Common myeloid progenitor, CD34-positive (primary cell): ENCODE measurements around the gene STKLD1.
"Not testable (repeated sequence)": the region's sequence is repeated elsewhere in the genome, so short reads cannot be mapped to it uniquely, and the experiment has no call there.

ENCODE experiments used
- CTCF ChIA-PET: fragments of 350-600 bp; sonication (Branson Sonifier 250); formaldehyde crosslinking; loops from one replicate; lab custom pipeline; 2021; ENCODE audit warnings: antibody characterized with exemption; lab: Charles Lee
- POLR2A ChIA-PET: fragments of 350-600 bp; sonication (Branson Sonifier 250); formaldehyde crosslinking; loops from one replicate; lab custom pipeline; 2021; ENCODE audit warnings: antibody characterized with exemption; lab: Charles Lee
- DNase-seq, 3 donors: peaks; one replicate each; pipeline versions ENCODE4 v3.0.0 to v3.0.0-alpha.2; 2013
- H3K27ac ChIP-seq, 2 experiments: 1 replicate in 1 of 2; 2 replicates in 1 of 2; pipeline ENCODE4 v1.7.0; 2013; ENCODE audit warnings: inconsistent platforms in 2 of 2, low read length in 2 of 2, mild to moderate bottlenecking in 2 of 2, low read depth in 1 of 2, moderate library complexity in 1 of 2; ENCODE audit not compliant: severe bottlenecking in 2 of 2, insufficient read depth in 1 of 2, poor library complexity in 1 of 2
- H3K27me3 ChIP-seq, 5 experiments: replicated peaks in 2 of 5; 1 replicate in 3 of 5; 2 replicates in 2 of 5; pipeline versions ENCODE4 v1.6.1 to v1.7.0; 2013; ENCODE audit warnings: low read length in 4 of 5, mild to moderate bottlenecking in 2 of 5, moderate library complexity in 2 of 5, inconsistent platforms in 1 of 5; ENCODE audit not compliant: insufficient read depth in 5 of 5, control insufficient read depth in 4 of 5
- H3K36me3 ChIP-seq, 4 experiments: 1 replicate in 2 of 4; 2 replicates in 2 of 4; pipeline versions ENCODE4 v1.6.1 to v1.7.0; 2013; ENCODE audit warnings: low read length in 3 of 4, control low read depth in 1 of 4, mild to moderate bottlenecking in 1 of 4; ENCODE audit not compliant: control insufficient read depth in 4 of 4, insufficient read depth in 4 of 4
- H3K4me1 ChIP-seq, 4 experiments: 1 replicate in 3 of 4; 2 replicates in 1 of 4; pipeline versions ENCODE4 v1.6.1 to v1.7.1; 2013; ENCODE audit warnings: low read length in 3 of 4, mild to moderate bottlenecking in 3 of 4, control low read depth in 1 of 4, inconsistent platforms in 1 of 4, moderate library complexity in 1 of 4; ENCODE audit not compliant: control insufficient read depth in 4 of 4, insufficient read depth in 4 of 4; ENCODE audit errors: control extremely low read depth in 1 of 4
- H3K4me3 ChIP-seq, 7 experiments: 1 replicate in 4 of 7; 2 replicates in 3 of 7; pipeline versions ENCODE4 v1.5.1 to v1.7.0; 2013; ENCODE audit warnings: mild to moderate bottlenecking in 7 of 7, low read length in 6 of 7, moderate library complexity in 6 of 7, inconsistent platforms in 2 of 7, low read depth in 2 of 7, control low read depth in 1 of 7; ENCODE audit not compliant: insufficient read depth in 4 of 7, control insufficient read depth in 1 of 7; ENCODE audit errors: extremely low read depth in 1 of 7
- H3K9me3 ChIP-seq, 5 experiments: 1 replicate in 4 of 5; 2 replicates in 1 of 5; pipeline versions ENCODE4 v1.6.1 to v1.7.1; 2013; ENCODE audit warnings: low read length in 4 of 5, mild to moderate bottlenecking in 2 of 5, inconsistent platforms in 1 of 5, low read depth in 1 of 5, moderate library complexity in 1 of 5; ENCODE audit not compliant: control insufficient read depth in 4 of 5, insufficient read depth in 2 of 5; ENCODE audit errors: control extremely low read depth in 1 of 5
- WGBS: methylation state at CpG from one replicate; pipeline ENCODE4 v1.1.5; 2013; ENCODE audit not compliant: insufficient coverage; 5-methylcytosine and 5-hydroxymethylcytosine counted together

The STKLD1 gene

GRCh38 chr9:133386338-133386737, 10.2 kb downstream of the STKLD1 start:
- Histone ChIP-seq H3K27me3 (no peaks in the 10 kb centered on the region), H3K36me3 (no peaks in the 10 kb centered on the region), H3K9me3 (no peaks in the 10 kb centered on the region), H3K27ac (no peak overlapping the region), H3K4me1 (no peaks in the 10 kb centered on the region), H3K4me3 (no peak overlapping the region)
- ChIA-PET CTCF (interaction anchor here (1.4 to 1.5 kb wide), 2 partner anchors 19 to 98 kb away, joined by 3 read pairs; no protein-coding TSS in a partner anchor), POLR2A (no interaction called here)
- DNase-seq: no peak
- WGBS: 94% methylated on average over 13 of the region's 13 CpGs

GRCh38 chr9:133387680-133388079, 11.5 kb downstream of the STKLD1 start:
- CTCF ChIA-PET: interaction anchor here (1.6 kb wide), 1 partner anchor 9 kb away, joined by 5 read pairs; no protein-coding TSS in a partner anchor
- H3K9me3 ChIP-seq: no peaks in the 10 kb centered on the region
- WGBS: 94% methylated on average over 7 of the region's 9 CpGs

GRCh38 chr9:133389025-133389557, 12.9 kb downstream of the STKLD1 start:
- H3K36me3 ChIP-seq: no peaks in the 10 kb centered on the region
- POLR2A ChIA-PET: no interaction called here
- H3K4me1 ChIP-seq: no peaks in the 10 kb centered on the region
- no peak for DNase-seq
- H3K27ac ChIP-seq: no peak overlapping the region
- CTCF ChIA-PET: interaction anchor here (0.8 to 1.6 kb wide), 2 partner anchors 11 to 203 kb away, joined by 3 to 4 read pairs; no protein-coding TSS in a partner anchor
- WGBS: 94% methylated on average over 12 of the region's 12 CpGs
- H3K9me3 ChIP-seq: no peaks in the 10 kb centered on the region
- H3K4me3 ChIP-seq: no peak overlapping the region
- no peaks in the 10 kb centered on the region for H3K27me3 ChIP-seq

More at GRCh38 chr9:133387680-133388079, 11.5 kb downstream of the STKLD1 start:
- DNase-seq: no peak
- Histone ChIP-seq H3K27me3 (no peaks in the 10 kb centered on the region), H3K4me3 (no peak overlapping the region), H3K27ac (no peak overlapping the region), H3K36me3 (no peaks in the 10 kb centered on the region), H3K4me1 (no peaks in the 10 kb centered on the region)
- POLR2A ChIA-PET: no interaction called here

- H3K4me1 ChIP-seq: peaks cover 0 to 3% (median 0%) of the 10 kb centered on the region in 4 experiments
- no peaks in the 10 kb centered on the region for H3K36me3 ChIP-seq
- H3K27me3 ChIP-seq: no peaks in the 10 kb centered on the region
- WGBS: 91% methylated on average over 13 of the region's 13 CpGs
- no peaks in the 10 kb centered on the region for H3K9me3 ChIP-seq
- DNase-seq: no peak
- ChIA-PET CTCF (interaction anchor here (1.6 kb wide), 1 partner anchor 10 kb away, joined by 4 read pairs; no protein-coding TSS in a partner anchor), POLR2A (no interaction called here)
- no peak overlapping the region for H3K4me3 ChIP-seq
- no peak overlapping the region for H3K27ac ChIP-seq
Measured at GRCh38 chr9:133389562-133389961, 13.4 kb downstream of the STKLD1 start.

GRCh38 chr9:133390713-133391112, 14.5 kb downstream of the STKLD1 start:
- Histone ChIP-seq H3K36me3 (no peaks in the 10 kb centered on the region), H3K9me3 (no peaks in the 10 kb centered on the region), H3K4me1 (peaks cover 0 to 4% (median 0%) of the 10 kb centered on the region in 4 experiments), H3K4me3 (no peak overlapping the region), H3K27ac (no peak overlapping the region), H3K27me3 (no peaks in the 10 kb centered on the region)
- WGBS: 97% methylated on average over 6 of the region's 7 CpGs
- no peak for DNase-seq
- POLR2A ChIA-PET: no interaction called here
- CTCF ChIA-PET: interaction anchor here (1.1 kb wide), 1 partner anchor 12 kb away, joined by 3 read pairs; no protein-coding TSS in a partner anchor

- H3K27me3 ChIP-seq, CTCF ChIA-PET: not testable (repeated sequence)
Measured at GRCh38 chr9:133391449-133391848, 15.3 kb downstream of the STKLD1 start.

GRCh38 chr9:133392308-133392707, 16.1 kb downstream of the STKLD1 start:
- POLR2A ChIA-PET, H3K27ac ChIP-seq, CTCF ChIA-PET, DNase-seq, H3K4me1 ChIP-seq, H3K9me3 ChIP-seq, H3K36me3 ChIP-seq, H3K4me3 ChIP-seq, H3K27me3 ChIP-seq: not testable (repeated sequence)
- WGBS: no CpG with 5 or more reads among the region's 3 CpGs

More at GRCh38 chr9:133391449-133391848, 15.3 kb downstream of the STKLD1 start:
- H3K9me3 ChIP-seq, POLR2A ChIA-PET, H3K4me3 ChIP-seq, DNase-seq, H3K36me3 ChIP-seq, H3K27ac ChIP-seq, H3K4me1 ChIP-seq: not testable (repeated sequence)
- no CpG with 5 or more reads among the region's 4 CpGs for WGBS
